Esophagus (tissue), 2 donors: Measurements from ENCODE around the gene DHX35. TPM values are rescaled to one million over a fixed set of nuclear protein-coding genes. Genes with fewer than 3 reads are reported as not detected.

Source experiments
- H3K27ac ChIP-seq, 2 donors: one replicate each; pipeline ENCODE4 v1.5.1; 2013; ENCODE audit warnings: low read depth in 2 of 2, mild to moderate bottlenecking in 2 of 2, inconsistent platforms in 1 of 2, low read length in 1 of 2, moderate library complexity in 1 of 2
- H3K27me3 ChIP-seq, 2 donors: one replicate each; pipeline ENCODE4 v1.6.1; 2013; ENCODE audit warnings: low read length in 2 of 2, control low read depth in 1 of 2, mild to moderate bottlenecking in 1 of 2; ENCODE audit not compliant: insufficient read depth in 2 of 2, control insufficient read depth in 1 of 2
- H3K36me3 ChIP-seq, 2 donors: one replicate each; pipeline ENCODE4 v1.6.1; 2013; ENCODE audit warnings: low read length in 1 of 2; ENCODE audit not compliant: control insufficient read depth in 2 of 2, insufficient read depth in 2 of 2
- H3K4me1 ChIP-seq, 2 donors: one replicate each; pipeline ENCODE4 v1.6.1; 2013; ENCODE audit warnings: low read length in 1 of 2; ENCODE audit not compliant: control insufficient read depth in 2 of 2, insufficient read depth in 2 of 2
- H3K4me3 ChIP-seq, 2 donors: one replicate each; pipeline ENCODE4 v1.5.1; 2013; ENCODE audit warnings: low read length in 2 of 2, mild to moderate bottlenecking in 2 of 2, low read depth in 1 of 2, moderate library complexity in 1 of 2
- H3K9me3 ChIP-seq, 2 donors: one replicate each; pipeline ENCODE4 v1.6.1; 2013; ENCODE audit warnings: mild to moderate bottlenecking in 2 of 2, low read depth in 1 of 2, low read length in 1 of 2, moderate library complexity in 1 of 2; ENCODE audit not compliant: control insufficient read depth in 2 of 2, insufficient read depth in 1 of 2
- WGBS, 2 donors: extraction: QIAGEN DNeasy Blood & Tissue Kit; methylation state at CpG; one replicate each; pipeline ENCODE4 v1.1.7; 2013; 5-methylcytosine and 5-hydroxymethylcytosine counted together
- polyA plus RNA-seq, 2 donors: library from polyadenylated mRNA; stranded (reverse); fragments of 200-250 nt; gene quantifications; one replicate each; pipeline ENCODE4 v1.2.3, GENCODE V29; 2013
- donor health status: healthy with polysubstance abuse.
- donor health status: Bipolar disorder and iron deficiency.

Gene DHX35
- polyA plus RNA-seq, result 1 to 10 TPM; 6.5 to 9.6 TPM

GRCh38 chr20:38962044-38962927, at the start of gene DHX35:
DHX35 (plus strand) TSS chr20:38962344; CDS start chr20:38962368, 24 bp downstream.
- WGBS, 2 donors, result 0% methylated on average over 70 of the region's 70 CpGs
- Histone ChIP-seq H3K9me3 (no peaks in the 10 kb centered on the region), H3K36me3 (no peaks in the 10 kb centered on the region), H3K27me3 (no peaks in the 10 kb centered on the region), H3K27ac (peak within 1 kb of the TSS; percentile 93 to 96), H3K4me3 (peak within 1 kb of the TSS; percentile 86 to 92), H3K4me1 (peaks cover 0 to 4% of the 10 kb centered on the region in 2 donors)

- WGBS, 2 donors, result 95 to 96% methylated on average over 7 of the region's 7 CpGs
- Histone ChIP-seq H3K4me3 (no peak overlapping the region), H3K27ac (no peak overlapping the region), H3K4me1 (no peaks in the 10 kb centered on the region), H3K27me3 (no peaks in the 10 kb centered on the region), H3K9me3 (no peaks in the 10 kb centered on the region), H3K36me3 (peaks cover 2 to 3% of the 10 kb centered on the region in 2 donors)
These were observed 46.8 kb upstream of the DHX35 start for GRCh38 chr20:38915355-38915754.

- WGBS, 2 donors, result 73 to 83% methylated on average over 4 of the region's 4 CpGs
- Histone ChIP-seq H3K27ac (no peak overlapping the region), H3K27me3 (no peaks in the 10 kb centered on the region), H3K36me3 (peaks cover 2 to 3% of the 10 kb centered on the region in 2 donors), H3K4me1 (no peaks in the 10 kb centered on the region), H3K4me3 (no peak overlapping the region), H3K9me3 (no peaks in the 10 kb centered on the region)
These were observed 44.5 kb upstream of the DHX35 start for GRCh38 chr20:38917657-38918056.

GRCh38 chr20:38918172-38918571, 44.0 kb upstream of the DHX35 start:
- H3K9me3 ChIP-seq, result no peaks in the 10 kb centered on the region
- H3K27me3 ChIP-seq, result no peaks in the 10 kb centered on the region
- no peak overlapping the region for H3K27ac ChIP-seq
- no peak overlapping the region for H3K4me3 ChIP-seq
- 94 to 96% methylated on average over 19 of the region's 19 CpGs for WGBS, 2 donors
- H3K36me3 ChIP-seq, result peaks cover 2 to 3% of the 10 kb centered on the region in 2 donors
- H3K4me1 ChIP-seq, result no peaks in the 10 kb centered on the region

GRCh38 chr20:38919683-38920082, 42.5 kb upstream of the DHX35 start:
- Histone ChIP-seq H3K4me3 (no peak overlapping the region), H3K27me3 (no peaks in the 10 kb centered on the region), H3K9me3 (no peaks in the 10 kb centered on the region), H3K27ac (no peak overlapping the region), H3K4me1 (no peaks in the 10 kb centered on the region), H3K36me3 (peaks cover 2 to 3% of the 10 kb centered on the region in 2 donors)
- WGBS, 2 donors, result 87 to 88% methylated on average over 7 of the region's 7 CpGs

- WGBS, 2 donors, result 76 to 84% methylated on average over 3 of the region's 3 CpGs
These were observed 41.7 kb upstream of the DHX35 start for GRCh38 chr20:38920411-38920810.

GRCh38 chr20:38920851-38921250, 41.3 kb upstream of the DHX35 start:
- WGBS, 2 donors, result 81 to 83% methylated on average over 9 of the region's 9 CpGs
- Histone ChIP-seq H3K36me3 (peaks cover 0 to 3% of the 10 kb centered on the region in 2 donors), H3K4me3 (no peak overlapping the region)

More at GRCh38 chr20:38920411-38920810, 41.7 kb upstream of the DHX35 start:
- Histone ChIP-seq H3K27ac (no peak overlapping the region), H3K27me3 (no peaks in the 10 kb centered on the region), H3K9me3 (no peaks in the 10 kb centered on the region), H3K4me3 (no peak overlapping the region), H3K4me1 (no peaks in the 10 kb centered on the region), H3K36me3 (peaks cover 2 to 3% of the 10 kb centered on the region in 2 donors)

GRCh38 chr20:38924718-38925117, 37.4 kb upstream of the DHX35 start:
- peaks cover 0 to 5% of the 10 kb centered on the region in 2 donors for H3K4me1 ChIP-seq
- H3K27ac ChIP-seq, result no peak overlapping the region
- WGBS, 2 donors, result 96 to 97% methylated on average over 2 of the region's 2 CpGs
- H3K36me3 ChIP-seq, result no peaks in the 10 kb centered on the region
- H3K9me3 ChIP-seq, result no peaks in the 10 kb centered on the region
- H3K27me3 ChIP-seq, result no peaks in the 10 kb centered on the region
- no peak overlapping the region for H3K4me3 ChIP-seq

More at GRCh38 chr20:38920851-38921250, 41.3 kb upstream of the DHX35 start:
- Histone ChIP-seq H3K27ac (no peak overlapping the region), H3K9me3 (no peaks in the 10 kb centered on the region), H3K4me1 (no peaks in the 10 kb centered on the region), H3K27me3 (no peaks in the 10 kb centered on the region)

GRCh38 chr20:38926142-38926933, 35.8 kb upstream of the DHX35 start, which contains the start of gene FAM83D:
FAM83D (plus strand) TSS chr20:38926417; CDS start chr20:38926443, 26 bp downstream.
- Histone ChIP-seq H3K9me3 (no peaks in the 10 kb centered on the region), H3K27ac (peak within 1 kb of the TSS; percentile 79 to 87), H3K4me1 (peaks cover 0 to 5% of the 10 kb centered on the region in 2 donors), H3K27me3 (no peaks in the 10 kb centered on the region), H3K4me3 (peak within 1 kb of the TSS; percentile 70 to 85), H3K36me3 (peaks cover 0 to 2% of the 10 kb centered on the region in 2 donors)
- WGBS, 2 donors, result 1% methylated on average over 83 to 95 of the region's 95 CpGs
